Testis (tissue), 3 donors: ENCODE results near the gene RNF39. TPM values are rescaled to one million over a fixed set of nuclear protein-coding genes. Genes with fewer than 3 reads are reported as not detected.

ENCODE experiments used
- DNase-seq: peaks from one replicate; pipeline ENCODE4 v3.0.0-alpha.2; 2019
- H3K27ac ChIP-seq, 2 donors: fragments of 200-600 bp; sonication (generic); one replicate each; pipeline ENCODE4 v1.5.1; 2019
- H3K27me3 ChIP-seq: fragments of 200-600 bp; sonication (generic); one replicate; pipeline ENCODE4 v1.5.1; 2019
- H3K36me3 ChIP-seq: fragments of 200-600 bp; sonication (generic); one replicate; pipeline ENCODE4 v1.5.1; 2017; ENCODE audit warnings: low read depth; ENCODE audit errors: missing control alignments
- H3K4me1 ChIP-seq: fragments of 200-600 bp; sonication (generic); one replicate; pipeline ENCODE4 v1.5.1; 2019
- H3K4me3 ChIP-seq, 2 donors: fragments of 200-600 bp; sonication (generic); one replicate each; pipeline ENCODE4 v1.5.1; 2017 to 2019
- H3K9me3 ChIP-seq: fragments of 200-600 bp; sonication (generic); one replicate; pipeline ENCODE4 v1.5.1; 2017
- POLR2A ChIP-seq: fragments of 450-650 bp; IDR thresholded peaks from one replicate; pipeline ENCODE4 v1.6.1; 2017; ENCODE audit warnings: antibody characterized with exemption, mild to moderate bottlenecking, moderate library complexity
- WGBS, 2 donors: methylation state at CpG; one replicate each; pipeline ENCODE4 v1.1.5; 2018; 5-methylcytosine and 5-hydroxymethylcytosine counted together
- intact Hi-C: fragments of 100-400 bp; cut with DNase I; formaldehyde crosslinking; loops from one replicate; pipeline ENCODE4 v1.15.1; 2023; ENCODE audit warnings: low total_unique reads
- polyA plus RNA-seq: library from polyadenylated mRNA; stranded (reverse); fragments of 350-450 nt; fragmentation: Illumina TruSeq; extraction: RNeasy Lipid Tissue Mini Kit (QIAGEN cat#74804); gene quantifications from one replicate; pipeline ENCODE4 v1.2.3, GENCODE V29; 2014; ENCODE audit warnings: low read depth, low replicate concordance; ENCODE audit not compliant: insufficient read depth
- total RNA-seq, 2 donors: library from RNA; depleted of rRNA; stranded (reverse); fragments of >200 nt; gene quantifications; one replicate each; pipeline ENCODE4 v1.2.3, GENCODE V29; 2016
- TF ChIP-seq, protein P1 (sequence below), 3 experiments: fragments of 450-650 bp in 2 of 3; fragments of 200-600 bp in 1 of 3; sonication (generic) in 1 of 3; IDR thresholded peaks; one replicate each; pipeline ENCODE4 v1.5.1; 2016 to 2019; ENCODE audit warnings: antibody characterized with exemption in 3 of 3, mild to moderate bottlenecking in 2 of 3, moderate library complexity in 1 of 3

RNF39 gene
- total and polyA plus RNA-seq, 3 donors from 2014 or later = 2.7 to 4.3 (median 3.5) TPM

DNA sequence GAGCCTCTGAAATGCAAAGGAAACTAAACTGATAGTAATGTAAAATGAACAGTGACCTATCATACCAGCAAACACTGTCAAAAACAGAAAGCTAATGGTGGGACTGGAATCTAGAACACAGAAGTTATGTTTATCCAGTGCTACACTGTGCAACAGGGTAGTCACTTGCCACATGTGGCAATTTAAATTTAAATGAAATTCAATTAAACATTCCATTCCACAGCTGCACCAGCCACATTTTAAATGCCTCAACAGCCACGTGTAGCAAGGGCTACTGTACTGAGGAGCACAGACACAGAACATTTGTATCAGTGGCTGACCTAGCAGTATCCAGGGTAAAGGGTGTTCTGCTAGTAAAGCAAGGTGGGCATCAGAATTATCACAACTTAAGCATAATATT lies 20.1 kb downstream of the RNF39 start:
- DNase-seq = no peak
- H3K4me1 ChIP-seq = peaks cover 8% of the 10 kb centered on the region
- WGBS, 2 donors = 57 to 79% methylated on average over 1 of the region's 1 CpG
- no peaks in the 10 kb centered on the region for H3K9me3 ChIP-seq
- intact Hi-C loops = no loop called here
- no peak for TF ChIP-seq POLR2A
- TF ChIP-seq, protein P1, sequence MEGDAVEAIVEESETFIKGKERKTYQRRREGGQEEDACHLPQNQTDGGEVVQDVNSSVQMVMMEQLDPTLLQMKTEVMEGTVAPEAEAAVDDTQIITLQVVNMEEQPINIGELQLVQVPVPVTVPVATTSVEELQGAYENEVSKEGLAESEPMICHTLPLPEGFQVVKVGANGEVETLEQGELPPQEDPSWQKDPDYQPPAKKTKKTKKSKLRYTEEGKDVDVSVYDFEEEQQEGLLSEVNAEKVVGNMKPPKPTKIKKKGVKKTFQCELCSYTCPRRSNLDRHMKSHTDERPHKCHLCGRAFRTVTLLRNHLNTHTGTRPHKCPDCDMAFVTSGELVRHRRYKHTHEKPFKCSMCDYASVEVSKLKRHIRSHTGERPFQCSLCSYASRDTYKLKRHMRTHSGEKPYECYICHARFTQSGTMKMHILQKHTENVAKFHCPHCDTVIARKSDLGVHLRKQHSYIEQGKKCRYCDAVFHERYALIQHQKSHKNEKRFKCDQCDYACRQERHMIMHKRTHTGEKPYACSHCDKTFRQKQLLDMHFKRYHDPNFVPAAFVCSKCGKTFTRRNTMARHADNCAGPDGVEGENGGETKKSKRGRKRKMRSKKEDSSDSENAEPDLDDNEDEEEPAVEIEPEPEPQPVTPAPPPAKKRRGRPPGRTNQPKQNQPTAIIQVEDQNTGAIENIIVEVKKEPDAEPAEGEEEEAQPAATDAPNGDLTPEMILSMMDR (IDR thresholded peaks at IDR 0.05) = no peak
- no peaks in the 10 kb centered on the region for H3K27me3 ChIP-seq
- H3K27ac ChIP-seq = no peak overlapping the region
- no peak overlapping the region for H3K4me3 ChIP-seq
- H3K36me3 ChIP-seq = no peaks in the 10 kb centered on the region

DNA sequence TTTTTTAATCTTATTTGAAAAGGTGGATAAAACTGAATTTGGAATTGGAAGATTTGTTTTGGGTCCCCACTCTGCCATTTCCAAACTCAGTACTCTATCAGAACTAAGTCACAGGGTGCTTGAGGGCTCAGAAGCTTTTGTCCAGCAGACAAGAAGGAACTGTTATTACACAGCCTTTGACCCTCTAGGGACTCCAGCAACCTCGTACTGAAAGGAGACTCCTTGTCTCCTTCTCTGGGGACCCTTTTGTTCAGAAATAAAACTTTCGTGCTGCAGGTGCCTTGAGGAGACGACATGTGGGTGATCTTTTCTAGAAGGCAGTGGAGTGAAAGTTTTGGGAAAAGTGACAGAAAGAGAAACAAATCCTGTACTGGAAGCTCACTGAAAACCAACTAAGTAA lies 21.9 kb downstream of the RNF39 start:
- Histone ChIP-seq H3K4me3 (no peak overlapping the region), H3K27ac (no peak overlapping the region), H3K27me3 (no peaks in the 10 kb centered on the region), H3K4me1 (no peaks in the 10 kb centered on the region), H3K9me3 (no peaks in the 10 kb centered on the region), H3K36me3 (no peaks in the 10 kb centered on the region)
- 86 to 90% methylated on average over 3 of the region's 3 CpGs for WGBS, 2 donors
- no peak for DNase-seq
- TF ChIP-seq POLR2A = no peak
- TF ChIP-seq, protein P1 (IDR thresholded peaks at IDR 0.05) = no peak
- intact Hi-C loops = no loop called here

DNA sequence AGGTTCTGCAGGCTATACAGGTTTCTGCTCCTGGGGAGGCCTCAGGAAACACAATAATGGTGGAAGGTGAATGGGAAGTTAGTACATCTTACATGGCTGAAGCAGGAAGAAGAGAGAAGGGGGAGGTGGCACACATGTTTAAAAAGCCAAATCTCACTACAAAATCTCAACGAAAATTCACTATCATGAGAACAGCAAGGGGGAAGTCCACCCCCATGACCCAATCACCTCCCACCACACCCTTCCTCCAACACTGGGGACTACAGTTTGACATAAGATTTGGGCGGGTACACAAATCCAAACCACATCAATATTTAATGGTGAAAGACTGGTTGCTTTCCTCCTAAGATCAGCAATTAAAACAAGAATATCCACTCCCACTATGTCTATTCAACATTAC lies 28.3 kb downstream of the RNF39 start:
- Histone ChIP-seq H3K27me3 (no peaks in the 10 kb centered on the region), H3K36me3 (no peaks in the 10 kb centered on the region), H3K4me1 (no peaks in the 10 kb centered on the region), H3K27ac (no peak overlapping the region), H3K4me3 (no peak overlapping the region), H3K9me3 (no peaks in the 10 kb centered on the region)
- TF ChIP-seq, protein P1 (IDR thresholded peaks at IDR 0.05) = no peak
- no peak for TF ChIP-seq POLR2A
- WGBS, 2 donors = 80 to 84% methylated on average over 2 of the region's 2 CpGs
- intact Hi-C loops = no loop called here
- no peak for DNase-seq

DNA sequence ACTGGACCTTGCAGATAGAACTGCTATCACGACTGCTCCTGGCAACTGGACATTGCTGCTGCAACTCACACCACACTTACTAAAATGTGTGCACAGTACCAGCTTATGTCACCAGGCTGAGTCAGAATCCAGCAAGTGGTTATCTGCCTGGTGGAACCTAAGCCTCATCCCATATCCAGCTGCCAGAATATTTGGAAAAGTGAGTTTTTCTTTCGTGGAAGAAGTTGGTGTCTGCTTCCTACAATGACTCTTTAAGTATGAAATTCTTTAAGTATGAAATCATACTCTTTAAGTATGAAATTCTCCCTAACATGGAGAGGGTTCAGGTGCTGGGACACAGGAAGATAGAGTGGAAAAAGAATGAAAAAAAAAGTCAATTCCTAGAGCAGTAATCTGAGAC lies 30.9 kb downstream of the RNF39 start:
- no peak for DNase-seq
- intact Hi-C loops = no loop called here
- TF ChIP-seq, protein P1 (IDR thresholded peaks at IDR 0.05) = no peak
- TF ChIP-seq POLR2A = no peak
- Histone ChIP-seq H3K9me3 (no peaks in the 10 kb centered on the region), H3K27me3 (no peaks in the 10 kb centered on the region), H3K27ac (no peak overlapping the region), H3K4me1 (no peaks in the 10 kb centered on the region), H3K36me3 (no peaks in the 10 kb centered on the region), H3K4me3 (no peak overlapping the region)
- WGBS, 2 donors = 74 to 87% methylated on average over 2 of the region's 2 CpGs

DNA sequence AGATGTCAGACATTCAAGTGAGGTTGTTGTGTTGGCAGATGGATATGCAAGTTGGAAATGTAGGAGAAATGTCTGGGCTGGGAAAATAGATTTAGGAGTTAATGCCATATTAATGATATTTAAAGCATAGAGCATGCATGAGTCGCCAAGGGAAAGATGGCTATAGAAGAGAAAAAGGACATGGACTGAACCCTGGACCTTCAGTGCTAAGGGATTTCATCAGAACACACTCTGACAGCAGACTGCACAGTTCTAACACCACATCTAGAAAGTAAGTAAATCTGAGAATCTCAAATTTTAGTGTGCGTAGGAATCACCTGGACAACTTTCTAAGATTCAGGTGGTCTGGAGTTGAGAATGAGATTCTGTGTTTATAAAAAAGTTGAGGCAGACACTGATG lies 31.8 kb downstream of the RNF39 start:
- intact Hi-C loops = no loop called here
- Histone ChIP-seq H3K36me3 (no peaks in the 10 kb centered on the region), H3K4me1 (no peaks in the 10 kb centered on the region), H3K27ac (no peak overlapping the region), H3K9me3 (no peaks in the 10 kb centered on the region), H3K4me3 (no peak overlapping the region), H3K27me3 (no peaks in the 10 kb centered on the region)
- 88 to 95% methylated on average over 2 of the region's 2 CpGs for WGBS, 2 donors
- no peak for DNase-seq
- no peak for TF ChIP-seq POLR2A
